Activated T-helper 9 cell treated with anti-CD3 and anti-CD28 coated beads, Interleukin-2, amount 50 U/mL, for 16 hours (primary cell): ENCODE measurements around the gene MRPL14.
"Not testable (repeated sequence)": the region's sequence is repeated elsewhere in the genome, so short reads cannot be mapped to it uniquely, and the experiment has no call there.

Source experiments
- DNase-seq: peaks from one replicate; pipeline ENCODE4 v3.0.0-alpha.2; 2020; ENCODE audit warnings: low read depth

Gene MRPL14

DNA sequence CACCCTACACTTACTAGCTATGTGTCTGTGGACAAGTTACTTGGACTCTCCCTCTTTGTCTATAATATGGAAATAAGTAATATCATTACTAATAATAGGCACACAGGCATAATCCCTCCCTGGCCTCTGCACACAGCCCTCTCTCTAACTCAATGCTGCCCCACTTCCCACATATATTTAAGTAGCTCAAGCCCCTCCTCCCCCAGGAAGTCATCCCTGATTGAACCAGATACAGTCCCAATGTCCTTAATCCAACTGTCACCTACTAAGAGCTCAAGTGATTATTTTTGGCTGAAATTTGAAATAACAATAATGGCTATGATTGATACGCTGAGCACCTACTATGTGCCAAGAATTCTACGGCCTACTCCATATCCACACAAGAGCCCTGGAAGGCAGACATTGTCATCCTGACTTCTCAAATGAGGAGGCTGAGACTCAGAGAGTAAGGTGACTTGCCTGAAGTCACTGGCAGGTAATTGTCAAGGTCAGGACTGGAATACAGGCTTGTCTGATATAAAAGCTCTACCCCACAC lies 29.4 kb downstream of the MRPL14 start:
- no peak for DNase-seq

GRCh38 chr6:44096612-44097011 lies 30.6 kb downstream of the MRPL14 start:
- peak; percentile 58 for DNase-seq

- not testable (repeated sequence) for DNase-seq
These were observed 32.0 kb downstream of the MRPL14 start for GRCh38 chr6:44095243-44095623.

- no peak for DNase-seq
These were observed 32.6 kb downstream of the MRPL14 start for GRCh38 chr6:44094403-44095242.

- DNase-seq: no peak
These were observed 33.4 kb downstream of the MRPL14 start for GRCh38 chr6:44093750-44094402.

DNA sequence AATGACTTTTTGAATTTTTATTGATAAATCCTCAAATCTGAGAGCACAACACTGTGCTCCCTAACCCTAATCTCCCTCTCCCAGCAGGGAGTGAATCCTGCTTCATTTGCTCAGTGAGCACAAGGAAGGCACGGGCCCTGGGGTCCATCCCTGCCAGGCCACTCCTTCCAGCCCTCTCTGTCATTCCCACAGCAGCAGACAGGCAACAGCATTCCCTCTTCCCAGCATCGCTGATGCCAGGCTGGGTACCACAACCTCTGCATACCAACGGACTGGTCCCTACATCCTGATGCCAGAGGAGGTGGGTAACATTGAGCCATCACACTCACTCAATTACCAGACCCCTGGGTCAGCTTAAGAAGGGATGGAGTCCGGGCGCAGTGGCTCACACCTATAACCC lies 34.2 kb downstream of the MRPL14 start:
- DNase-seq: no peak

- DNase-seq: no peak
These were observed 35.0 kb downstream of the MRPL14 start for GRCh38 chr6:44091981-44092884.

DNA sequence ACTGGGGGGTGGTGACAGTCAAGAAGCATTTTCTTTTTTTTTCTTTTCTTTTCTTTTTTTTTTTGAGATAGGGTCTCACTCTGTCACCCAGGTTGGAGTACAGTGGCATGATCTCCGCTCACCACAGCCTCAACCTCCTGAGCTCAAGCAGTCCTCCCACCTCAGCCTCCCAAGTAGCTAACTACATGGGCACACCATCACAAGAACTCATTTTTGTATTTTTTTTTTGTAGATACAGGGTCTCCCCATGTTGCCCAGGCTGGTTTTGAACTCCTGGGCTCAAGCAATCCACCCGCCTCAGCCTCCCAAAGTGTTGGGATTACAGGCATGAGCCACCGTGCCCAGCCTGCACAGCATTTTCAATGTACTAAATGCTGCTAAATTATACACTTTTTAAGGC lies 35.9 kb downstream of the MRPL14 start:
- DNase-seq: not testable (repeated sequence)

DNA sequence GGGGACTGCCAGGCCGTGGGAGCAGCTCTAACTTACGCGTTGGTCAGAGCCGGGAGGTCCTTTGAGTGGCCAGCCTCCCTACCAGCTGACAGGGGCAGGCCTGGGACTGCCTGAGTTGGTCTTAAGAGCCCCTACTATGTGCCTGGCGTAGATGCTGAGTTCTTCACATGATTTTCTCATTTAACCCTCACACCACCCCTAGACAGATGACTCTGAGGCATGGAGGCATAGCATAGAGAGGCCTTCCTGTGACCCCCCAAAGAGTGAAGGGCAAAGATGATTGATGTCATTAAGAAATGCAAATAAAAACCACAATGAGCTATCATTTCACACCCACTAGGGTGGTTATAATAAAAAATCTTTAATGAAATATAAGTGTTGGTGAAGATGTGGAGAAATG lies 36.8 kb downstream of the MRPL14 start:
- DNase-seq: no peak

DNA sequence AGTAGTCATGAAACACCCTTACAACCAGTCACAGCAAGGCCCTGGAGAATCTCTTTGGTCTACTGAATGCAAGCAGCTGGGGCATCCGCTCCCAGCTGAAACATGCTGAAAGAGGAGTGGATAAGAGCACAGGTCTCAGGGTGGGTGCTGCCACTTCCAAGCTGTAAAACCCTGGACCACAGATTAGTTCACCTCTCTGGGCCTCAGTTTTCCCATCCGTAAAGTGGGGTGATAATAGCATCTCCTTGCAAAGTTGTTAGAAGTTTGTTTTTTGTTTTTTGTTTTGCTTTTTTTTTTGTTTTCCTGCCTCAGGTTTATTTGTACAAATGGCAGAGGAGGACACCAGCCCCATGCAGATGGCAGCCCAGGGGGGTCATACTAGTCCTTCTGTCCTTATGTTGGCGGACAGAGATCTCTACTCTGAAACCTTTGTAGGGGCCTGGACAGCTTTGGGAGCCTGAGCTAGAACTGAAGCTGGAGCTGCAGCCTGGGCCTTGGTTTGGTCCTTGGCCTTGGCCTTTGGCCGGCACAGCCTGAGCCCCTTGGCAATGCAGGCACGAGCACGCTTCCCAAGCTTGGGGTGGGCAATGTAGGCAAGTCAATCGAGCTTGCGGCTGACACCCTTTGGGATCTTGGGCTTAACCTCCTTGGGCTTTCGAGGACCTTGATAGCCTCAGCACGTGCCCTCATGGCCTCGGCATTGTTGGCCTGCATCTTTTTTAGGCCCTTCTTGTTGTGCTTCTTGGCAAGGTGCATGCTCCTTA lies 38.2 kb downstream of the MRPL14 start:
- DNase-seq: no peak

DNA sequence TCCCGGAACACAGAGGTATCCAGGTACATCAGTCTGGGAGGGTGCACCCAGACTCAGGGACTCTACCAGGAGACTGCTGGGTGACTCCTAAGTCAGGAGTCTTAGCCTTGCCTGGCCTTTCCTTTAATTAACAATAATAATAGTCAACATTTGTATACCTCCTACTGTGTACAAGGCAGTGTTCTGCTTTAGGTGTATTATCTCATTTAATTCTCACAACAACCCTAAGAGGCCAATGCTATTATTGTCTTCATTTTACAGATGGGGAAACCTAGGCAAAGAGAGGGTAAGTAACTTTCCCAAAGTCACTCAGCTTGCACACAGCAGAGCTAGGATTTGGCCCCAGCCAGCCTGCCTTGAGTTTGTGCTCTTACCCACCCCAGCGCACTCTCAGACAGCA lies 39.6 kb downstream of the MRPL14 start:
- no peak for DNase-seq

- DNase-seq: no peak
These were observed 40.2 kb downstream of the MRPL14 start for GRCh38 chr6:44086931-44087574.

DNA sequence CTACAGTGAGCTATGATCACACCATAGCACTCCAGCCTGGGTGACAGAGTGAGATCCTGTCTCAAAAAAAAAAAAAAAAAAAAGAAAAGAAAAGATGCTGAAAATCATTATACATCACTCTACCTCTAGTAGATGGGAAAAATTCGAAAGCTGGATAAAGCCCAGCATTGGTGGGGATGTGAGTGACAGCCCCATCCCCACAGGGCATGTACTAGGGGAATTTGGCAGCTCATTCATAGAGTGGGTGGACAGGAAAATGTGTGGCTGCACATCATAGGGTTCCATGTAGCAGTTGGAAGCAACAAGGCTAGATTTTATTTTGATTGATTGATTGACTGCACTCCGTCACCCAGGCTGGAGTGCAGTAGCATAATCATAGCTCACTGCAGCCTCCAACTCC lies 42.0 kb downstream of the MRPL14 start:
- DNase-seq: no peak

DNA sequence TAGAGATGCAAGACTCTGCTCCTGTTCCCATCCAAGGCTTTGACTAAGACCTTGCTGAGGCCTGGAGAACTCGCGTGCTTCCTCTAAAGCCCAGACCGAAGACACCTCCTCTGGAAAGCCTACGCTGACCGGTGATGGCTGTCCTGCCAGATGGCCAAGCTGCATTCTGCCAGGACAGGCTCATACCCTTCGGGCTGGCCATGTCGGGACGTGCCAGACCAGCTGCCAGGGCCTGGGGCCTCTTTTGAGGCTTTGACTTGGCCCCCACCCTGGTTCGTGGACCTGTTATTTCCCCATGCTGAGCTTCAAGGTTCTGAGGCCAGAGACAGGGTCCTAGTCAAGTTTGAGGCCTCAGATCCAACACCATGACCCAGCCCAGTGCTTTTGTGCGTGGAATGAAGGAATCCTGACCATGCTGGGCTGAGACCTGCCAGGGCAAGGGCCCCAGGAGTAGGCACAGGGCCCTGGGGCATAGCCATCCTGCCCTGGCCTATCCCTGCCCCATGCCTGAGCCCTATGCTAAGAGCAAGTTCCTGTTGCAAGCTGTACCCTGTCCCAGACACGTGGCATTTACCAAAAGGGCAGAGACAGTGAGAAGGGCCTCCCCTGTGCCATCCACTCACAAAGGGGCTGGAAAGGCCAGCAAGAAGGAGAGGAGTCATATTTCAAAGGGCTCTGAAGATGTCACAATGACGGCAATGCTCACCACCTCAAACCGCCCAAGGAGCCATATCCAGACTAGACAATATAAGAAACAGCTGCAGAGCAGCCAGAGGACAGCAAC lies 42.8 kb downstream of the MRPL14 start:
- DNase-seq: no peak

DNA sequence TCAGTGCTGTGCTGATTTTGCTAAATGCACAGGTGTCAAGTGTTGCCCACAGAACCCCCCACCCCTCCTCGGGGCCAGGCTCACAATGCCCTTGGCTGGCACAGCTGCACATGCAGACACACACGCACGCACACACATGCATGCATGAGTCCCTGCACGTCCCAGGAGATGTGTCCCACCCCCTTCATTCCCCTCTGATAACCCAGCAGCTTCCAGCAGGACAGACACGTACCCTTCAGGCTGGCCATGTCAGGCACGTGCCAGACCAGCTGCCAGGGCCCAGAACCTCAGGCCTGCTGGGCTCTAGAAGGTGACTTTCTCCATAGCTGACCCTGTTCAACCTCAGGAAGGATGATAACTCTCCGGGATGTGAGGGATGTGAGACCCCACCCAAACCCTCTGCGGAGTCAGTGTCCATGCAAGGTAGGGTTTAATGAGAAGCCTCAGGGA lies 44.4 kb downstream of the MRPL14 start:
- no peak for DNase-seq

- no peak for DNase-seq
These were observed 45.5 kb downstream of the MRPL14 start for GRCh38 chr6:44081753-44082152.

GRCh38 chr6:44080561-44081521 lies 46.4 kb downstream of the MRPL14 start:
- DNase-seq: no peak

- DNase-seq: no peak
These were observed 47.6 kb downstream of the MRPL14 start for GRCh38 chr6:44079672-44080071.
